Measurements from ENCODE around the gene SRD5A1. TPM values are rescaled to one million over a fixed set of nuclear protein-coding genes. Genes with fewer than 3 reads are reported as not detected.

The SRD5A1 gene
- total and polyA plus RNA-seq, 2 experiments from 2014 or later = 18.9 to 20.2 TPM

DNA sequence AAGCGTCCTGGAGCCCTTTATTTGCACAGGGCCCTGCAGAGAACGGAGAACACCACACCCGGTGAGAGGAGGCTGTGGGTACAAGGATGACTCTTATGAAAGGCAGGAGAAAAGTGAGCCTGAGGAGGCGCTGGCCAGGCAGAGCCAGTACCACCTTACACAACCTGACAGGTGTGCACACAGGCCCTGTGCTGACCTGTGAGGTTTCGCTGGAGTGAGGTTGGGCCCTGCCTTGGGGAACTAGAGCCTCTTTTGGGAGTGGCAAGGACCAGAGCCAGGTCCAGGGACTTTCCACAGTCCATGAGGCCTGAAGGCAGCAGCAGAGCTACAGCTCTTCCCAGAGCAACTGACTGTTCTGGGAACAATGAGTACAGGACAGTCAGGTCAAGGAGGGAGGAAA, 3.1 kb downstream of the SRD5A1 start:
- H3K9me2 ChIP-seq (ENCODE audit: insufficient read depth) = no peaks in the 10 kb centered on the region
- no peak overlapping the region for H3K4me2 ChIP-seq (ENCODE audit: unreplicated experiment)
- in situ Hi-C loops (cut with MboI) = loop anchor here (25.0 kb wide), 1 partner anchor 101 kb away; no protein-coding TSS in a partner anchor
- no peak overlapping the region for H3K4me3 ChIP-seq
- no peak overlapping the region for H2AFZ ChIP-seq
- WGBS, 2 experiments (ENCODE audit: low coverage in 1 of 2, low lambda C conversion rate in 2 of 2, missing lambda C conversion rate in 2 of 2) = 83 to 84% methylated on average over 5 of the region's 5 CpGs
- H3F3A ChIP-seq (ENCODE audit: insufficient read depth) = no peaks in the 10 kb centered on the region
- H3K79me2 ChIP-seq (ENCODE audit: insufficient read depth) = peaks cover 91% of the 10 kb centered on the region
- no peaks in the 10 kb centered on the region for H3K9me3 ChIP-seq (ENCODE audit: low read depth)
- H3K9ac ChIP-seq = no peak overlapping the region
- peaks cover 12% of the 10 kb centered on the region for H3K4me1 ChIP-seq (ENCODE audit: insufficient read depth)
- no peaks in the 10 kb centered on the region for H3K27me3 ChIP-seq (replicated peaks; ENCODE audit: insufficient read depth)
- H3K27ac ChIP-seq = no peak overlapping the region
- no peaks in the 10 kb centered on the region for H4K20me1 ChIP-seq (ENCODE audit: insufficient read depth)
- no peak for DNase-seq
- TF ChIP-seq EZH2phosphoT487 (IDR thresholded peaks at IDR 0.05; ENCODE audit: insufficient read depth, low read depth) (no peak), EZH2 (IDR thresholded peaks at IDR 0.05; ENCODE audit: insufficient read depth, poor library complexity, severe bottlenecking) (no peak)
- 0 out of 2 replicates have a peak, but pooled peaks cover 2% of the 10 kb centered on the region for H3K36me3 ChIP-seq (ENCODE audit: low read depth)

DNA sequence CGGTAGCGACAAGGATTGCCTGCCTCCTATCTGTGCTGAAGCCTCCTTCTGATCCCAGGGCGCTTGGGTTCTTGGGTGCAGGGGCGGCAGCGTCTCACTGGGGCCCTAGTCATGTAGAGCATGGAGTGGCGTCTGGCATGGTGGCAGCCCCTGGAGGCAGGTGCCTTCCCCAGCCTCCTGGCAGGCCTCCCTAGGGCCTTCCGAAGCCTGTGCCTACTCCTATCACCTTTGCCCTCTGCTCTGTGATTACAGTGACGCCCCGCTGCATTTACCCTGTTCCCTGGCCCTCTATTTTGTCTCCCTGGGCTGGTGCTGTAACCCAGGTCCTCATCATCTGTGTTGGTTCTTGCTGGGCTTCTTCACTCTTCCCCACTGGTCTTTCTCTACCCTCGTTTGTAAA, 3.8 kb downstream of the SRD5A1 start:
- H3K4me3 ChIP-seq = no peak overlapping the region
- H3K27me3 ChIP-seq (replicated peaks; ENCODE audit: insufficient read depth) = no peaks in the 10 kb centered on the region
- WGBS, 2 experiments (ENCODE audit: low coverage in 1 of 2, low lambda C conversion rate in 2 of 2, missing lambda C conversion rate in 2 of 2) = 93 to 94% methylated on average over 10 of the region's 10 CpGs
- no peak overlapping the region for H3K4me2 ChIP-seq (ENCODE audit: unreplicated experiment)
- H3K4me1 ChIP-seq (ENCODE audit: insufficient read depth) = peaks cover 6% of the 10 kb centered on the region; the same call in 1 of the 2 replicates
- H3K9me2 ChIP-seq (ENCODE audit: insufficient read depth) = no peaks in the 10 kb centered on the region
- H3F3A ChIP-seq (ENCODE audit: insufficient read depth) = no peaks in the 10 kb centered on the region
- H3K36me3 ChIP-seq (ENCODE audit: low read depth) = 0 out of 2 replicates have a peak, but pooled peaks cover 2% of the 10 kb centered on the region
- no peak for DNase-seq
- no peak for TF ChIP-seq EZH2 (IDR thresholded peaks at IDR 0.05; ENCODE audit: insufficient read depth, poor library complexity, severe bottlenecking)
- TF ChIP-seq EZH2phosphoT487 (IDR thresholded peaks at IDR 0.05; ENCODE audit: insufficient read depth, low read depth) = no peak
- peaks cover 91% of the 10 kb centered on the region for H3K79me2 ChIP-seq (ENCODE audit: insufficient read depth)
- H3K9me3 ChIP-seq (ENCODE audit: low read depth) = no peaks in the 10 kb centered on the region
- no peaks in the 10 kb centered on the region for H4K20me1 ChIP-seq (ENCODE audit: insufficient read depth)
- no peak overlapping the region for H3K9ac ChIP-seq
- in situ Hi-C loops (cut with MboI) = loop anchor here (25.0 kb wide), 1 partner anchor 100 kb away; no protein-coding TSS in a partner anchor
- H2AFZ ChIP-seq = no peak overlapping the region
- H3K27ac ChIP-seq = no peak overlapping the region

DNA sequence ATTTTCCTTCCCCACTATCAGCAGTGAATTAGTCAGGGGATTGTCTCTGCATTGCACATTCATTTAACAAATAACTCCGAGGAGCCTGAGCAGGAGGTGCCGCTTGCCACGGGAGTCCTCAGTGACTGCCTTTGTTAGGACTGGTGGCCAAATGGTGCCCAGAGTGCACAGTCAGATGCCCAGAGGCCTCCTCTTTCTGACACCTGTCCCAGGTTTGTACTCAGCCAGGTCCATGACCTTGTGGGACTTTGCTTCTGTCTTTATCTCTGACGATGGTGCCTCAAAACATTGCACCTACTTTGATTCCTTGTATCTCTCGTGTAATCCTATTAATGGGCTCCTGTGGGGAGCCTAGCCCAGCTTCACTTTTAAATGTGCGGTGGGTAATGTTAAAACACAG, 4.3 kb downstream of the SRD5A1 start:
- WGBS, 2 experiments (ENCODE audit: low coverage in 1 of 2, low lambda C conversion rate in 2 of 2, missing lambda C conversion rate in 2 of 2) = 92 to 94% methylated on average over 6 of the region's 6 CpGs
- no peak for TF ChIP-seq EZH2phosphoT487 (IDR thresholded peaks at IDR 0.05; ENCODE audit: insufficient read depth, low read depth)
- no peak for TF ChIP-seq EZH2 (IDR thresholded peaks at IDR 0.05; ENCODE audit: insufficient read depth, poor library complexity, severe bottlenecking)
- H3F3A ChIP-seq (ENCODE audit: insufficient read depth) = no peaks in the 10 kb centered on the region
- H2AFZ ChIP-seq = no peak overlapping the region
- no peak overlapping the region for H3K4me2 ChIP-seq (ENCODE audit: unreplicated experiment)
- no peaks in the 10 kb centered on the region for H3K9me3 ChIP-seq (ENCODE audit: low read depth)
- in situ Hi-C loops (cut with MboI) = loop anchor here (25.0 kb wide), 1 partner anchor 100 kb away; no protein-coding TSS in a partner anchor
- no peaks in the 10 kb centered on the region for H3K9me2 ChIP-seq (ENCODE audit: insufficient read depth)
- H3K4me3 ChIP-seq = no peak overlapping the region
- H3K79me2 ChIP-seq (ENCODE audit: insufficient read depth) = peaks cover 89% of the 10 kb centered on the region
- H3K4me1 ChIP-seq (ENCODE audit: insufficient read depth) = peaks cover 6% of the 10 kb centered on the region; the same call in 1 of the 2 replicates
- no peaks in the 10 kb centered on the region for H4K20me1 ChIP-seq (ENCODE audit: insufficient read depth)
- H3K27ac ChIP-seq = no peak overlapping the region
- H3K36me3 ChIP-seq (ENCODE audit: low read depth) = 0 out of 2 replicates have a peak, but pooled peaks cover 2% of the 10 kb centered on the region
- DNase-seq = no peak
- H3K9ac ChIP-seq = no peak overlapping the region
- no peaks in the 10 kb centered on the region for H3K27me3 ChIP-seq (replicated peaks; ENCODE audit: insufficient read depth)

- H4K20me1 ChIP-seq (ENCODE audit: insufficient read depth) = no peaks in the 10 kb centered on the region
- H3K9ac ChIP-seq = no peak overlapping the region
- 0 out of 2 replicates have a peak, but pooled peaks cover 2% of the 10 kb centered on the region for H3K36me3 ChIP-seq (ENCODE audit: low read depth)
- in situ Hi-C loops (cut with MboI) = loop anchor here (25.0 kb wide), 1 partner anchor 99 kb away; no protein-coding TSS in a partner anchor
- H3K4me2 ChIP-seq (ENCODE audit: unreplicated experiment) = no peak overlapping the region
- H3K27ac ChIP-seq = no peak overlapping the region
- peaks cover 93% of the 10 kb centered on the region for H3K79me2 ChIP-seq (ENCODE audit: insufficient read depth)
- H3K9me3 ChIP-seq (ENCODE audit: low read depth) = no peaks in the 10 kb centered on the region
- no peaks in the 10 kb centered on the region for H3K27me3 ChIP-seq (replicated peaks; ENCODE audit: insufficient read depth)
- no peak overlapping the region for H3K4me3 ChIP-seq
- no peaks in the 10 kb centered on the region for H3K9me2 ChIP-seq (ENCODE audit: insufficient read depth)
- H2AFZ ChIP-seq = no peak overlapping the region
- 99% methylated on average over 4 of the region's 4 CpGs for WGBS, 2 experiments (ENCODE audit: low coverage in 1 of 2, low lambda C conversion rate in 2 of 2, missing lambda C conversion rate in 2 of 2)
- no peaks in the 10 kb centered on the region for H3F3A ChIP-seq (ENCODE audit: insufficient read depth)
- TF ChIP-seq EZH2 (IDR thresholded peaks at IDR 0.05; ENCODE audit: insufficient read depth, poor library complexity, severe bottlenecking) (no peak), EZH2phosphoT487 (IDR thresholded peaks at IDR 0.05; ENCODE audit: insufficient read depth, low read depth) (no peak)
- peaks cover 6% of the 10 kb centered on the region; the same call in 1 of the 2 replicates for H3K4me1 ChIP-seq (ENCODE audit: insufficient read depth)
- DNase-seq = no peak
These were observed 5.0 kb downstream of the SRD5A1 start for GRCh38 chr5:6638236-6638635.
